C4-2B (cell line): ENCODE results near the gene PREX1.

ENCODE experiments used
- ZFX ChIP-seq: fragments of 450-650 bp; IDR thresholded peaks from 2 replicates; pipeline ENCODE4 v1.6.1; 2017
- TF ChIP-seq, protein P1 (sequence below): fragments of 450-650 bp; conservative IDR thresholded peaks from 2 replicates; pipeline ENCODE4 v1.5.1; 2017; ENCODE audit warnings: mild to moderate bottlenecking

DNA sequence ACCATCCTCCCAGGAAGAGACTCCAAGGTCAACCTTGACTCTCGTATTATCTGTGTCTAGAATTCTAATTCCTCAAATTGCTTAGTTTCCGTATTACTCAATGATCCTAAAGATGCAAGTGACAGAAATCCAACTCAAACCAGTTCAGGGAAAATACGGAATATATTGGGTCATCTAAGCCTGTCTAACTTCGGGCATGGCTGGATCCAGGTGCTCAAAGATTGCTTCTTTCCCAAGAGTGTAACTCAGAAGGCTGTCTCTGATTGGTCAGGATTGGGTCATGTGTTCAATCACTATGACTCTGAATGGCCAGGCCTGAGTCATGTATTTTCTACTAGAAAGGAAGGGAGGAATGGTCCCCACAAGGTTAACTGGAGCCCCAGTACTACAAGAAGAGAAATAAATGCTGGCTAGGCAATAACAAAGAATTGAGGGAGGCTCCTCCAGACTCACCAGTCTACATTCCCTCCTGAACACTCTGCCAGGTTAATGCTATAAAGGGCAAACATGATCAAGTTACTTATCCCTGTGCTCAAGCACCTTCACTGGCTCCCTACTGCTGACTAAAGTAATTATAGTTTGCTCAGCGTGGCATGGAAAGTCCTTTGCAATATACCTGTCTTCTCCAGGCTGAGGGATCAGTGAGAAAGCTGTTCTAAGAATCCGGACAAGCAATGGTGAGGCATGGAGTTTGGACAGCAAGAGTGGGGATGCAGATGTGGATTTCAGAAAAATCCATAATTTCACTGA is 15.4 kb upstream of the PREX1 start:
- TF ChIP-seq, protein P1, sequence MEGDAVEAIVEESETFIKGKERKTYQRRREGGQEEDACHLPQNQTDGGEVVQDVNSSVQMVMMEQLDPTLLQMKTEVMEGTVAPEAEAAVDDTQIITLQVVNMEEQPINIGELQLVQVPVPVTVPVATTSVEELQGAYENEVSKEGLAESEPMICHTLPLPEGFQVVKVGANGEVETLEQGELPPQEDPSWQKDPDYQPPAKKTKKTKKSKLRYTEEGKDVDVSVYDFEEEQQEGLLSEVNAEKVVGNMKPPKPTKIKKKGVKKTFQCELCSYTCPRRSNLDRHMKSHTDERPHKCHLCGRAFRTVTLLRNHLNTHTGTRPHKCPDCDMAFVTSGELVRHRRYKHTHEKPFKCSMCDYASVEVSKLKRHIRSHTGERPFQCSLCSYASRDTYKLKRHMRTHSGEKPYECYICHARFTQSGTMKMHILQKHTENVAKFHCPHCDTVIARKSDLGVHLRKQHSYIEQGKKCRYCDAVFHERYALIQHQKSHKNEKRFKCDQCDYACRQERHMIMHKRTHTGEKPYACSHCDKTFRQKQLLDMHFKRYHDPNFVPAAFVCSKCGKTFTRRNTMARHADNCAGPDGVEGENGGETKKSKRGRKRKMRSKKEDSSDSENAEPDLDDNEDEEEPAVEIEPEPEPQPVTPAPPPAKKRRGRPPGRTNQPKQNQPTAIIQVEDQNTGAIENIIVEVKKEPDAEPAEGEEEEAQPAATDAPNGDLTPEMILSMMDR, result no peak
- no peak for TF ChIP-seq ZFX
